SU-DHL-6 (cell line): ENCODE data around the gene ARL16.

Experiments
- H2AFZ ChIP-seq: fragments of 200-600 bp; sonication (generic); 2 replicates; pipeline ENCODE4 v1.6.1; 2014; ENCODE audit warnings: low read depth, mild to moderate bottlenecking, moderate library complexity, mixed read lengths, antibody characterized with exemption, low read length; ENCODE audit not compliant: severe bottlenecking
- H3F3A ChIP-seq: fragments of 200-600 bp; shearing (Covaris generic); 2 replicates; pipeline ENCODE4 v1.6.0; 2016; ENCODE audit warnings: antibody characterized with exemption, mild to moderate bottlenecking; ENCODE audit not compliant: insufficient read depth
- H3K27ac ChIP-seq: fragments of 200-600 bp; sonication (generic); 2 replicates; pipeline ENCODE4 v1.5.1; 2016; ENCODE audit warnings: low read depth, mild to moderate bottlenecking, low read length, moderate library complexity, mixed read lengths
- H3K27me3 ChIP-seq: fragments of 200-600 bp; sonication (generic), shearing (Covaris generic); 2 replicates; pipeline ENCODE4 v1.6.0; 2014; ENCODE audit warnings: mild to moderate bottlenecking, low read length
- H3K36me3 ChIP-seq: fragments of 200-600 bp; sonication (generic); 2 replicates; pipeline ENCODE4 v1.6.1; 2014; ENCODE audit warnings: mild to moderate bottlenecking, low read length, mixed read lengths
- H3K4me2 ChIP-seq: fragments of 300-600, 200-600 bp; shearing (Covaris generic), sonication (generic); 2 replicates; pipeline ENCODE4 v1.6.0; 2014; ENCODE audit warnings: low read length, low read depth, mild to moderate bottlenecking; ENCODE audit not compliant: poor library complexity, severe bottlenecking
- H3K4me3 ChIP-seq: fragments of 200-600 bp; sonication (generic); 2 replicates; pipeline ENCODE4 v1.5.1; 2014; ENCODE audit warnings: antibody characterized with exemption, low read length, mild to moderate bottlenecking, mixed read lengths; ENCODE audit not compliant: insufficient read depth, poor library complexity, severe bottlenecking
- H3K79me2 ChIP-seq: fragments of 200-600 bp; sonication (generic); 2 replicates; pipeline ENCODE4 v1.6.1; 2014; ENCODE audit warnings: mild to moderate bottlenecking, low read length, moderate library complexity; ENCODE audit not compliant: insufficient read depth
- H3K9ac ChIP-seq: fragments of 200-600 bp; sonication (generic); 2 replicates; pipeline ENCODE4 v1.7.0; 2014; ENCODE audit warnings: mild to moderate bottlenecking, low read length
- H3K9me2 ChIP-seq: fragments of 200-600 bp; sonication (generic); replicated peaks from 2 replicates; pipeline ENCODE4 v1.6.1; 2014; ENCODE audit warnings: low read length; ENCODE audit not compliant: insufficient read depth
- H3K9me3 ChIP-seq: fragments of 200-600 bp; sonication (generic); 2 replicates; pipeline ENCODE4 v1.6.1; 2014; ENCODE audit warnings: low read length, mixed read lengths; ENCODE audit not compliant: insufficient read depth
- H4K20me1 ChIP-seq: fragments of 200-600 bp; sonication (generic); 2 replicates; pipeline ENCODE4 v1.6.1; 2014; ENCODE audit warnings: low read depth, mild to moderate bottlenecking, antibody characterized with exemption, low read length, moderate library complexity, mixed read lengths
- CTCF ChIP-seq: fragments of 200-600 bp; sonication (generic); IDR thresholded peaks from one replicate; pipeline ENCODE4 v1.5.1; 2017; ENCODE audit warnings: antibody characterized with exemption, mild to moderate bottlenecking, low read length, moderate library complexity; ENCODE audit not compliant: insufficient read depth, poor library complexity, severe bottlenecking
- EZH2phosphoT487 ChIP-seq: fragments of 200-600 bp; sonication (generic), shearing (Covaris generic); conservative IDR thresholded peaks from 2 replicates; pipeline ENCODE4 v1.6.1; 2018; ENCODE audit warnings: mild to moderate bottlenecking, antibody characterized with exemption, low read length, moderate library complexity, mixed read lengths

Gene ARL16

GRCh38 chr17:81690549-81690948 lies 7.0 kb upstream of the ARL16 start:
- Histone ChIP-seq H3K36me3 (no peaks in the 10 kb centered on the region), H3K4me2 (no peak overlapping the region), H3F3A (no peaks in the 10 kb centered on the region), H2AFZ (no peak overlapping the region), H3K9me2 (no peaks in the 10 kb centered on the region), H3K27me3 (no peaks in the 10 kb centered on the region), H3K9ac (no peak overlapping the region), H3K79me2 (peaks cover 12% of the 10 kb centered on the region), H4K20me1 (no peaks in the 10 kb centered on the region), H3K9me3 (no peaks in the 10 kb centered on the region), H3K4me3 (no peak overlapping the region), H3K27ac (no peak overlapping the region)
- TF ChIP-seq EZH2phosphoT487, result no peak
- no peak for TF ChIP-seq CTCF

- H3K79me2 ChIP-seq, result peaks cover 17% of the 10 kb centered on the region
- no peaks in the 10 kb centered on the region for H4K20me1 ChIP-seq
- no peak overlapping the region for H3K27ac ChIP-seq
- no peaks in the 10 kb centered on the region for H3F3A ChIP-seq
- no peaks in the 10 kb centered on the region for H3K9me3 ChIP-seq
- no peak for TF ChIP-seq EZH2phosphoT487
- TF ChIP-seq CTCF, result no peak
- no peak overlapping the region for H3K4me2 ChIP-seq
- no peak overlapping the region for H3K9ac ChIP-seq
- H3K36me3 ChIP-seq, result no peaks in the 10 kb centered on the region
- H3K4me3 ChIP-seq, result no peak overlapping the region
- H3K9me2 ChIP-seq, result no peaks in the 10 kb centered on the region
- no peaks in the 10 kb centered on the region for H3K27me3 ChIP-seq
- H2AFZ ChIP-seq, result no peak overlapping the region
These were observed 6.5 kb upstream of the ARL16 start for GRCh38 chr17:81690066-81690465.

- Histone ChIP-seq H3K4me2 (no peak overlapping the region), H2AFZ (no peak overlapping the region), H3K36me3 (no peaks in the 10 kb centered on the region), H4K20me1 (no peaks in the 10 kb centered on the region), H3K9me3 (no peaks in the 10 kb centered on the region), H3K9me2 (no peaks in the 10 kb centered on the region), H3F3A (no peaks in the 10 kb centered on the region), H3K27ac (no peak overlapping the region), H3K4me3 (no peak overlapping the region), H3K27me3 (no peaks in the 10 kb centered on the region), H3K79me2 (peaks cover 28% of the 10 kb centered on the region), H3K9ac (no peak overlapping the region)
- TF ChIP-seq EZH2phosphoT487 (no peak), CTCF (no peak)
These were observed 5.0 kb upstream of the ARL16 start for GRCh38 chr17:81688616-81689015.
